ENCODE data around the gene ETS2. TPM values are rescaled to one million over a fixed set of nuclear protein-coding genes. Genes with fewer than 3 reads are reported as not detected.

ETS2 gene
- total and polyA plus RNA-seq, 10 of the 15 experiments (the other 5 are each of a cell fraction or from before 2014, with no cell fraction given), result 0.52 to 8.6 (median 3.8) TPM

- H3K27ac ChIP-seq (ENCODE audit: control insufficient read depth, insufficient read depth), result no peak overlapping the region
- DNase-seq (ENCODE audit: low read depth, low spot score) (no peak), FAIRE-seq (no peak), ATAC-seq (no peak)
- no peak overlapping the region for H2AFZ ChIP-seq (ENCODE audit: control insufficient read depth, low read depth, low read length)
- no peak overlapping the region for H3K4me2 ChIP-seq (ENCODE audit: control insufficient read depth, insufficient read depth)
- peaks cover 13% of the 10 kb centered on the region for H3K4me1 ChIP-seq (ENCODE audit: control insufficient read depth, insufficient read depth, low read length)
- RAD21 ChIA-PET (ENCODE audit: unreplicated experiment), result no interaction called here
- no peak overlapping the region for H3K4me3 ChIP-seq
- POLR2A ChIA-PET, result no interaction called here
- in situ Hi-C loops (cut with MboI) (no loop called here), intact Hi-C loops (cut with micrococcal nuclease; ENCODE audit: unreplicated experiment) (no loop called here)
- no peaks in the 10 kb centered on the region for H3K36me3 ChIP-seq (ENCODE audit: control insufficient read depth in 2 of 2, insufficient read depth in 2 of 2, low read length in 1 of 2)
- no TSS peak for BruUV-seq (replicated peaks)
- SMC1A ChIA-PET (ENCODE audit: uncharacterized antibody, unreplicated experiment), result no interaction called here
- no peaks in the 10 kb centered on the region for H4K20me1 ChIP-seq (ENCODE audit: control insufficient read depth, insufficient read depth)
- peaks cover 7% of the 10 kb centered on the region; the same call in 1 of the 3 replicates for H3K9me3 ChIP-seq (replicated peaks; ENCODE audit: control insufficient read depth, insufficient read depth, low read length)
- no peaks in the 10 kb centered on the region for H3K79me2 ChIP-seq (ENCODE audit: control insufficient read depth, insufficient read depth, low read length)
- no peak overlapping the region for H3K9ac ChIP-seq (ENCODE audit: control insufficient read depth, insufficient read depth, low read length)
- CTCF ChIA-PET, result interaction anchor here (0.6 kb wide), 1 partner anchor 51 kb away, joined by 3 read pairs; no protein-coding TSS in a partner anchor
- no peaks in the 10 kb centered on the region for H3K27me3 ChIP-seq (replicated peaks in 1 of 2; ENCODE audit: control insufficient read depth in 2 of 2, insufficient read depth in 2 of 2, low read length in 1 of 2)
- WGBS (ENCODE audit: insufficient coverage, insufficient replicate concordance, low lambda C conversion rate, missing lambda C conversion rate), result 47% methylated on average over 5 of the region's 5 CpGs
- TF ChIP-seq CBX3 (IDR thresholded peaks at IDR 0.05; ENCODE audit: borderline replicate concordance, low read depth), result no peak
- no peak for TF ChIP-seq TBL1XR1 (IDR thresholded peaks at IDR 0.05; ENCODE audit: low read depth, low read length)
- no peak for TF ChIP-seq PRDM15 (CRISPR knock-in tag; IDR thresholded peaks at IDR 0.05)
- TF ChIP-seq MTA2 (IDR thresholded peaks at IDR 0.05; ENCODE audit: low read depth), result no peak
- TF ChIP-seq IKZF1 (conservative IDR thresholded peaks at IDR 0.05), result no peak
- TF ChIP-seq ZZZ3 (IDR thresholded peaks at IDR 0.05; ENCODE audit: control insufficient read depth, insufficient read length, low read depth), result no peak
- no peak for TF ChIP-seq NBN (IDR thresholded peaks at IDR 0.05)
- no peak for TF ChIP-seq ZBTB40 (IDR thresholded peaks at IDR 0.05; ENCODE audit: borderline replicate concordance)
- no peak for TF ChIP-seq E2F8 (IDR thresholded peaks at IDR 0.05; ENCODE audit: low read depth, partially characterized antibody)
- no peak for TF ChIP-seq CHD2 (IDR thresholded peaks at IDR 0.05; ENCODE audit: borderline replicate concordance, low read depth, low read length)
- no peak for TF ChIP-seq RAD51 (IDR thresholded peaks at IDR 0.05)
- TF ChIP-seq SUZ12 (IDR thresholded peaks at IDR 0.05; ENCODE audit: unreplicated experiment), result no peak
- no peak for TF ChIP-seq MYC (IDR thresholded peaks at IDR 0.05; ENCODE audit: insufficient read depth, insufficient read length, insufficient replicate concordance, low read length, severe bottlenecking)
- TF ChIP-seq JUND (IDR thresholded peaks at IDR 0.05; ENCODE audit: low read depth, low read length), result no peak
- no peak for TF ChIP-seq NR2C2 (IDR thresholded peaks at IDR 0.05; ENCODE audit: borderline replicate concordance, control insufficient read depth, insufficient read length, low read depth)
Measured at GRCh38 chr21:38774152-38774551, 31.6 kb upstream of the ETS2 start.
